ENCODE measurements around the gene KIF20B. TPM values are rescaled to one million over a fixed set of nuclear protein-coding genes. Genes with fewer than 3 reads are reported as not detected.
A peak's percentile ranks its signal among the peaks of the same experiment; 100 is the strongest.

KIF20B gene
- total RNA-seq, 4 donors from 2014 or later: 4.9 to 16.5 (median 6.5) TPM

- Histone ChIP-seq H3K27ac (no peak overlapping the region), H3K9me3 (no peaks in the 10 kb centered on the region), H3K4me3 (no peak overlapping the region), H3K27me3 (no peaks in the 10 kb centered on the region), H3K36me3 (no peaks in the 10 kb centered on the region), H3K4me1 (no peaks in the 10 kb centered on the region)
- TF ChIP-seq POLR2A (IDR thresholded peaks at IDR 0.05) (no peak), CTCF (IDR thresholded peaks at IDR 0.05) (no peak)
- no peak for DNase-seq
Observed at GRCh38 chr10:89693176-89693575, 8.2 kb upstream of the KIF20B start.

GRCh38 chr10:89695307-89695706 is 6.1 kb upstream of the KIF20B start:
- H3K36me3 ChIP-seq: no peaks in the 10 kb centered on the region
- DNase-seq: no peak
- H3K4me3 ChIP-seq: no peak overlapping the region
- no peak overlapping the region for H3K27ac ChIP-seq
- no peaks in the 10 kb centered on the region for H3K9me3 ChIP-seq
- H3K4me1 ChIP-seq: no peaks in the 10 kb centered on the region
- no peak for TF ChIP-seq POLR2A (IDR thresholded peaks at IDR 0.05)
- no peak for TF ChIP-seq CTCF (IDR thresholded peaks at IDR 0.05)
- H3K27me3 ChIP-seq: no peaks in the 10 kb centered on the region

GRCh38 chr10:89697946-89698345 is 3.4 kb upstream of the KIF20B start:
- H3K9me3 ChIP-seq: no peaks in the 10 kb centered on the region
- TF ChIP-seq CTCF (IDR thresholded peaks at IDR 0.05) (no peak), POLR2A (IDR thresholded peaks at IDR 0.05) (no peak)
- no peak overlapping the region for H3K4me3 ChIP-seq
- H3K27me3 ChIP-seq: no peaks in the 10 kb centered on the region
- H3K27ac ChIP-seq: no peak overlapping the region
- no peaks in the 10 kb centered on the region for H3K36me3 ChIP-seq
- DNase-seq: no peak
- peaks cover 0 to 7% (median 0%) of the 10 kb centered on the region in 4 donors for H3K4me1 ChIP-seq

GRCh38 chr10:89699581-89700064 is 1.8 kb upstream of the KIF20B start:
- DNase-seq: no peak
- no peak overlapping the region for H3K27ac ChIP-seq
- no peaks in the 10 kb centered on the region for H3K27me3 ChIP-seq
- peaks cover 0 to 7% (median 0%) of the 10 kb centered on the region in 4 donors for H3K4me1 ChIP-seq
- no peaks in the 10 kb centered on the region for H3K9me3 ChIP-seq
- no peak overlapping the region for H3K4me3 ChIP-seq
- no peaks in the 10 kb centered on the region for H3K36me3 ChIP-seq
- TF ChIP-seq POLR2A (IDR thresholded peaks at IDR 0.05) (no peak), CTCF (IDR thresholded peaks at IDR 0.05) (no peak)

GRCh38 chr10:89700923-89701241 is 508 bp upstream of the KIF20B start:
- H3K4me1 ChIP-seq: peaks cover 0 to 7% (median 0%) of the 10 kb centered on the region in 4 donors
- no peaks in the 10 kb centered on the region for H3K9me3 ChIP-seq
- H3K36me3 ChIP-seq: no peaks in the 10 kb centered on the region
- H3K27ac ChIP-seq: peak overlapping the region; percentile 77 to 93 (median 82)
- no peaks in the 10 kb centered on the region for H3K27me3 ChIP-seq
- DNase-seq: no peak
- TF ChIP-seq CTCF (IDR thresholded peaks at IDR 0.05) (no peak), POLR2A (IDR thresholded peaks at IDR 0.05) (no peak)
- H3K4me3 ChIP-seq: peak overlapping the region; percentile 51 to 86 (median 61)

GRCh38 chr10:89702121-89702480 is 711 bp downstream of the KIF20B start:
- peak overlapping the region; percentile 77 to 93 (median 82) for H3K27ac ChIP-seq
- H3K9me3 ChIP-seq: no peaks in the 10 kb centered on the region
- no peak for DNase-seq
- no peaks in the 10 kb centered on the region for H3K27me3 ChIP-seq
- TF ChIP-seq POLR2A (IDR thresholded peaks at IDR 0.05) (no peak), CTCF (IDR thresholded peaks at IDR 0.05) (no peak)
- H3K4me3 ChIP-seq: peak overlapping the region; percentile 51 to 86 (median 61)
- H3K4me1 ChIP-seq: peaks cover 0 to 7% (median 0%) of the 10 kb centered on the region in 4 donors
- no peaks in the 10 kb centered on the region for H3K36me3 ChIP-seq

All from Peyer's patch (tissue), 4 donors.